Fibroblast of skin of right quadriceps (primary cell): ENCODE data around the gene GJD3.

Experiments
- DNase-seq: peaks from one replicate; pipeline ENCODE4 v3.0.0-alpha.2; 2013

Gene GJD3

DNA sequence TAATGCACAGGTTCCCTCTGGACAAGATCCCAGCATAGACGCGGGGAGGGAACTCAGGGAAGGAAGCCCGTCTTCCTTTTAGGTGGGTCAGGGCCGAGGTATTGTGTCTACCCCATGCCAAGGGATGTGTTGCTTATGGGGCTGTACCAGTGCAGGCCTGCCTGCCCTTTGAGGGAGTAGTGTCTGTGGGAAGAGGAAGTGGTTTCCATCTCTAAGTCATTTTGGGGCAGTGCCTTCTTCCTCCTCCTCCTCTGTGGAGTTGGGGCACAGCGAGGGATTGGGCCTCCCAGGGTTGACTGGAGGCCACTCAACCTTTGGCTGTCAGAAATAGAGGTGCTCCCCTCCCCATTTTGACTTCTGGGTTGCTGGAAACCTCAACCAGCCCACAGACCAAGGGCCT, 26.5 kb downstream of the GJD3 start:
- no peak for DNase-seq

DNA sequence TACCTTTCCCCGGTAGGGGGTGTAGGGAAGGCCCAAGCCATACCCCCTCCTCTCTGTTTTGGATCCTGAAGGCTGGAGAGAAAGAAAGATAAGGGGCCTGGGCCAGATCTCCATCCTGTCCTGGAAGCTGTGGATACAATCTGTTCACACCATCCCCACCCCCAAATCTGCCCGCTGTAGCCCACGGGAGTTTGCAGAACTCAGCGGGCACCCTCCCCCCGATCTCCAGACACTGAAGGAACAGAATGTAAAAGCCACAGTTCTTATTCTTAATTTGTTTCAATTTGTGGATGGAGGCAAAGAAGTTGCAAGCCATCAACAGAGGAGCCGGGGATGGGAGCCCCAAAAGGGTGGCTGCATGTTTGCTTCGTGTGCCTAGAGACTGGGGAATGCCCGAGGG, 27.2 kb downstream of the GJD3 start:
- DNase-seq, result no peak

DNA sequence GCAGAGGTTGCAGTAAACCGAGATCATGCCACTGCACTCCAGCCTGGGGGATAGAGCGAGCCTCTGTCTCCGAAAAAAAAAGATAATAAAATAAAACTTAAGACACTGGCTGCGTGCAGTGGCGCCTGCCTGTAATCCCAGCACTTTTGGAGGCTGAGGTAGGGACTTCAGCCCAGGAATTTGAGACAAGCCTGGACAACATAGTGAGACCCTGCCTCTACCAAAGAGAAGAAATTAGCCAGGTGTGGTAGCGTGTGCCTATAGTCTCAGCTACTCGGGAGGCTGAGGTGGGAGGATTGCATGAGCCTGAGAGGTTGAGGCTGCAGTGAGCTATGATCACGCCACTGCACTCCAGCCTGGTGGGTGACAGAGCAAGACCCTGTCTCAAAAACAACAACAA, 28.9 kb downstream of the GJD3 start:
- no peak for DNase-seq

DNA sequence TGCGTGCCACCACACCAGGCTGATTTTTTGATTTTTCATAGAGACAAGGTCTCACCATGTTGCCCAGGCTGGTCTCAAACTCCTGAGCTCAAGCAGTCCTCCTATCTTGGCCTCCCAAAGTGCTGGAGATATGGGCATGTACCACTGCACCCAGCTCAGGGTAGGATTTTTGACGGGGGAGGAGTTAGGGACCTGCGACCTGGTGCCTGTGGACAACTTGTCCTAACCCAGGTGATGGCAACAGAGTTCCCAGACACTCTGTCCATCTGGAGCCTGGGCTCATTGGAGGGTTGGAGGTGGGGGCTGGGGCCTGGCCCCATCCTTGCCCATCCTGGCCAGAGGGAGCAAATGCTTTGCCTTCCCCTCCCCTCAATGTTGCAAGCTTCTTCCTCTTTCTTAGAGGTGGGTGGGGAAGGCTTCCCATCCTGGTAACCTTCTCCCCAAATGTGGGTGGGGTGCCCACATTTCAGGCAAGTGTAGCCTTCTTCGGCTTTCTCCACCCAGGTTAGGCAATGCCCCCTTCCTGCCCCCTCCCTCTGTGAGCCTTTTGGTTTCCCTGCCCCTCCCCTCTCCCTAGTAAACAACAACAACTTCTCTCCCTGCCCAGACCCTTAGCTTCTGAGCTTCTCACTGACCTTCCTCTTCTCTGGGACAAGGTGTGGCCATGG, 30.6 kb downstream of the GJD3 start:
- DNase-seq, result no peak

DNA sequence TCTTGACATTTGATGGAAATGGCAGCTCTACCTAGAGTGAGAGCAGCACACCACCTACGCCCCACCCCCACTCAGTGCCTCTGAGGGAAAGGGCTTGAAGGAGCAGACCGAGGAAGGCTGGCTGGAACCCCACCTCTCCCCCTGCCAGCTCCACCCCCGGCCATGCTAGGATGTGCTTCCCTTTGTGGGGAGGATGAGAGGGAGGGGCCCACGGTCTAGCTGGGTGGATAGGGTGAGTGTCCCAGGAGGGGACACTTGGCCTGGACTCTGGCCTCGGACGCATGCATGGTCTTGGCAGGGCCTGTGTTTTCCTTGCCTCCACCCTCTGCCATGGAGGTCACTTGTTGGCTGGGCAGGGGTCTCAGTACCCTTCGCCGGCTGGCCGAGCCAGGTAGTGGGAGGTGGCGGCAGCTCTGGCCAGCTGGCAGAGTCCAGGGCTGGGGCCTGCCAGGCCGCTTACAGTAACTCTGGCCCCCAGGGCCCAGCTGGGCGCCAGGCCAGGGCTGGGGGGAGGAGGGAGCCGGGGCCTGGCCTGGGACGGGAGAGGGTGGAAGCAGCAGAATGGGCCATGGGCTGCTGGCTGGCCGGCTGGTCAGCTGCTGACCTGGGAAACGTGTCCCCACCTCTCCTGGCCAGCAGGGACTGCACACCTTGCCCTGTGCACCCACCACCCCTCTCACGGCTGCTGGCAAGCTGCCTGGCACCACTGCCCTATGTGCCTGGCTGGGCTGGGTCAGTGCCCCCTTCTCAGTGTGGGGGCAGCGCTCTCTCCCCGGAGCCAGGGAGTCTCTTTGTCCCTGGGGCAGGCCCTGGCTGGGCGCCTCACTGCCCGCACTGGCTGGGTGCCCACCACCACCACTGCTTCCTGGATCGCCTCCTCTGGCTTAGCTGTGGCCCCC, 32.5 kb downstream of the GJD3 start:
- DNase-seq, result no peak

DNA sequence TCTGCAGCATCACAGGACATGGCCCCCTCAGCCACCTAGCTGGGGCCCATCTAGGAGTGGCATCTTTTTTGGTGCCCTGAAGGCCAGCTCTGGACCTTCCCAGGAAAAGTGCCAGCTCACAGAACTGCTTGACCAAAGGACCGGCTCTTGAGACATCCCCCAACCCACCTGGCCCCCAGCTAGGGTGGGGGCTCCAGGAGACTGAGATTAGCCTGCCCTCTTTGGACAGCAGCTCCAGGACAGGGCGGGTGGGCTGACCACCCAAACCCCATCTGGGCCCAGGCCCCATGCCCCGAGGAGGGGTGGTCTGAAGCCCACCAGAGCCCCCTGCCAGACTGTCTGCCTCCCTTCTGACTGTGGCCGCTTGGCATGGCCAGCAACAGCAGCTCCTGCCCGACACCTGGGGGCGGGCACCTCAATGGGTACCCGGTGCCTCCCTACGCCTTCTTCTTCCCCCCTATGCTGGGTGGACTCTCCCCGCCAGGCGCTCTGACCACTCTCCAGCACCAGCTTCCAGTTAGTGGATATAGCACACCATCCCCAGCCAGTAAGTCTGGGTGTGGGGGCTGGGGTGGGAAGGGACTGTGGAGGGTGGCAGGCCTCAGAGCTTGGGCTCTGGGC, 33.6 kb downstream of the GJD3 start:
- no peak for DNase-seq

DNA sequence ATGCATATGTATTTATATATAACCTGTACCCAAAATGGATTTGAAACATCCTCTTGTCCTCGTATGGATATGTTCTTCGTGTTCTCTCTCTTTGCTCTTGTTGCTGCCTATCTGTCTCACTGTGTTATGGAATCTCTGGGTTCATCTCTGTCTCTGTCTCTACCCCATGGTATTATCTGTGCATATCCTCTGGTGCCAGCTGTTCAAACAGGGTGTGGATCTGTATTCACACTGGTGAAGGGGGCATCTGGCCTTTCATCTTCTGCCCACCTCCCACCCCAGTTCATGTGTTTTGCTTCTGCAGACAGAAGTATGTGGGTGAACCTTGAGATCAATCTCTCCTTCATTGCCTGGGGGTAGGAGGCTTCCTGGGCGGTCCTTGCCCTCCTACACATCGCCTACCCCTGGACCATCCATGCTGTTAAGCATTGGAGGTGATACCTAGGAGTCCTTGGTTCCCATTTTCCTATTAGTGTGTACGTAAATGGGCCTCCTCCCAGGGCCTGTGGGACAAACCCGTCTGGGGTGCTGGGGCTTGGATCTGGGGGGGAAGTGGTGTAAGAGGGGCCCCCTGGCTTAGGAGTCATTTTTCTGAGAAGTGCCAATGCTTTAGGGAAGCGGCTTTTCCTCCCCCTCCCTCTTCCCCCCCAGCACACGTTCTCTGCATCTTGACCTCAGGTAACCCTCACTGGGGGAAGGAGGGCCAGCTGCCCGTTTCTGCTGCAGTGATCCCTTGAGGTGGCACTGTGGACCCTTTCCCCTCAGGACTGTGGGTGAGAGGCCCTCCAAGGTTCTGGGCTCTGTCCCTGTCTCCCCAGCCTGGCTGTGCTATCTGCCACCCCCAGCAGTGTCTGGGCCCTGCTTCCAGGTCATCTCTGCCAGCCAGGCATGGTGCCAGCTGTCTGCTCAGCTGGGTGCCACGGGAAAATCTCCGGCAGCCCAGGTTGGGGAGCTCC, 34.4 kb downstream of the GJD3 start:
- DNase-seq, result no peak

DNA sequence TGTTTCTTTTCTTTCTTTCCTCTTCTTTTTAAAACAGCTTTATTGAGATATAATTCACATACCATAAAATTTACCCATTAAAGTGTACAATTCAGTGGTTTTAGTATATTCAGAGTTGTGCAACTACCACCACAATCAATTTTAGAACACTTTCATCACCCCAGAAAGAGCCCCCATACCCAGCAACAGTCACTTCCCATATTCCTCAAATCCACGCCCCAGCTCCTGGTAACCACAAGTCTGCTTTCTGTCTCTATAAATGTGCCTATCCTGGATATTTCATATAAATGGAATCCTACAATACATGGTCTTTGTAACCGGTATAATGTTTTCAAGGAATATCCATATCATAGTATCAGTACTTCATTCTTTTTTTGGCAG, 36.2 kb downstream of the GJD3 start:
- peak; percentile 49 for DNase-seq

DNA sequence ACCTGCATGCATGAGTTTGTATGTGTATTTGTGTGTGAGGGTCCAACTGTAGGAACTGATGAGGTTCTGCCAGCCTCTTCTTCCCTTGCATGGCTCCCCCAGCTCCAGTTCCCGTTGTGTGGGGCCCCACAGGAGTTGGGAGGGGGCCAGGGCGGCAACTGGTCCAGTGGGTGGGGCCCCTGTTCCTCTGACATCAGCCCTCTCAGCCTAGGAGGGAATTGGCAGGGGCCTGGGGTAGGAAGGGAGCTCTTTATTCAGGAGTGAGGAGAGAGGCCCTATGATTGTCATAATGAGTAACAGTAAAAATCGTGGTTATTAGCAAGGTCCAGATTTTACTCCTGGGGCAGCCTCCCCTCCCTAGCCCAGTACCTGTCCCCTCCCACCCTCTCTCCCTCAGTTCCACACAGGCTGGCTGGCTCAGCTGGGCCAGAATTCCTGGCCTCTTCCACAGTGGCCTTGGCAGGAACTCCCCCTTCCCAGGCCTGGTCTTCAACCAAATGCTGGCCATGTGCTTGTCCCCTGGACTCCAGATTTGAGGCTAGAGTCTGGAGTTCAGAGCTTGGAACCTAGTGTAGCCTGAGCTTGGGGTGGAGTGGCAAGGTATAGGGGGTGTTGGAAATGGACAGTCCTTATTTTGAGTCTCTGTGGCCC, 36.7 kb downstream of the GJD3 start:
- no peak for DNase-seq

DNA sequence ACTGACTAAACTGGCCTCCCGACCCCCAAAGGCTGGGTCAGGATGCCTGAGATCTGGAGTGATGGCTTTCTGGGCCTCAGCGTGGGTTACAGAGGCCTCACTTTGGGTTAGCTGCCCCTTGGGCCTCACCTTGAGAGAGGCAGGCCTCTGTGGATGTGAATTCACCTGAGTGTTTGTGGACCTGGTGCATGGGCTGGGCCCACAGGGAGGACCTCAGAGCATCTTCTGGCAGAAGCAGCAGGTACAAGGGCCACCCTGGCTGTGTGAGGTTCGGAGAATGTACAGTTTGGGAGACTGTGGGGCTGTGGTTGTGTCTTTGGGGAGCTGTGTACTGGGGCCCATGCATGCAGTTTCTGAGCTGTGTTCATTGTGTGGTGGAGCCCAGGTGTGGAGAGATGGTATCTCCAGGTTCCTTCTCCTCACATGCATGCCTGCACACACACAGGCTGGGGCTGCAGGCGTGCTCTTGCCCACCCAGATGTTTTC, 37.2 kb downstream of the GJD3 start:
- DNase-seq, result no peak

DNA sequence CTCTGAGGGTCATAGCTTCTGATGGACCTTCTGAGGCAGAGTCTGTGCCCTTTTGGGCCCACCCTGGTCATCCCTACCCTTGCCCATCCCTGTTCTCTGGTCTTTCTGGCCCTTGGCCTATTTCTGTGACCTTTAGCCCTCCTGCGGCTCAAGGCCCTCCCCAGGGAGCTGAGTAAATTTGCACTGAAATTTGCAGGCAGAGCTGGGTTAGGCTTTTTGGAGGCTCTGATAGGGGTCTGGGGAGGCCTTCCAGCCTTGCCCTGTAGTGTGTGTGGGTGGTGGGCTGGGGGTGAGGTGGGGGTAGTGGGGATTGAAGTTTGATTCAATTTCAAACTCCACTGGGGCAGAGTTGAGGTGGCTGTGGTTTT, 37.7 kb downstream of the GJD3 start:
- no peak for DNase-seq

DNA sequence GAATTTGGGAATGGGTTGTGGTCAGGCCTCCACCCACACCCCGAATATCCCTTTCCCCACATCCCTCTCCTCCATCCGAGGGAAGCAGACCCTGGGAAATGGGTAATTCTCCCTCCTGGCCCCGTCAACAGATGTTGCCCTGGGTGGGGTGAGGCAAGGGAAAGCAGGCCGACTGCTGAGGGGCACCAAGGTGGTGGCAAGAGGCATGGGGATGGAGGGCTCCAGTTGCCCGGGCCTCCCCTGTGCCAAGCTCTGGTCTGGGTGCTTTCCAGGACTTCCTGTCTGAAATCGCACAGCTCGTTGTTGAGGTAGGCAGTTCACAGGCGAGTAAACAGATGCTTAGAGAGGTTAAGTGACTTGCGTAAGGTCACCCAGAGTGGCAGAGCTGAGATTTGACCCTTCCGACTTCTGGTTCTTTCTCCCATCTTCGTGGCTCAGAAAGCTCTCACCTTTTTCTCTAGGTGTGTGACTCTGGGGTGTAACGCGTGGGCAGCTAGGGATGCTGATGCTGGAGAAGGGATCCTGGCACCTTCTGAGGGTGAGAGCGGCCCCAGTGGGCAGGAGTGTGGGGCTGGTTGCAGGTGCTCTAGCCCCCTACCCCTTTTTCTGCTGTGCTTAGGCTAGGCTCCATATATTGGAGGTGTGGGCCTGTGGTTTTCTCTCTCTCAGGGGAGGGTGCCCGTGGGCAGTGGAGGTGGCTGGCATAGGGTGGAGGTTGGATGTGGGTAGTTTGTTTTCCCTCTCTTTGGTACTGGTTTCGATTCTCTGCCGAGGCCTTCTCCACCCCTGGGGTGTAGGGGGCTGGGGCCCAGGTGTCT, 38.3 kb downstream of the GJD3 start:
- no peak for DNase-seq

DNA sequence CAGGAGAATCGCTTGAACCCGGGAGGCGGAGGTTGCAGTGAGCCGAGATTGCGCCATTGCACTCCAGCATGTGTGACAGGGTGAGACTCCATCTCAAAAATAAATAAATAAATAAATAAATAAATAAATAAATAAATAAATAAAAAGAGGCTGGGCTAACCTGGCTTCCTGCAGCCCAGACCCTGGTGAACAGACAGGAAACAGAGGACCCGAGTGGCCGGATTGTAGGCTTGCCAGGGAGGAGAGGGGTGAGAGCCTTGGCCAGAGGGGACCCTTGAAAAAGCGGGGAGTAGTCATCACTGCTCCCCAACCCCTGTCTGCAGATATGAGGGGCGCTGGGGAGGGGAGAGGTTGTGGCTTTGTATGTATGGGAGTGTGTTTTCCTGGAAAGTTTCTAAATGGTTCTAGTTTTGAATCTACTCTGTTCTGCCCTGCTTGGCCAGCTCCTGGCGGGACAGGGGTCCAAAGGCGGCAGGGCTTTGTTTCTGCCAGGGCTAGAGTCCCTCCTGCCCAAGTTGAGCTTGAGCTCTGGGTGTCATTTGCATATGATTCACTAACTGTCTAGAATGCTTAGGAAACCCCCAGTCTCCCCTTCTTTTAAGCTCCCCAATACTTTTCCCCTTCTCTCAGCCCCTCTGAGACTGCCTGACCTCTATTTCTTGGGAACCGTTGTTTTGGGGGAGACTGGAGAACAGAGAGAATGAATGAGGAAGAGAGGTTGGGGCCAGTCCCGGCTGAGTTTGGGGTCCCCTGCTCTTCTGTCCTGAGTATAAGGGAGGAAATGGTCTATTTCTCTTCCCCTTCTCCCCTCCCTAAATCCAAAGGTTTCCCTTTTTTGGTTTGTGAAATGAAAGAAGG, 39.2 kb downstream of the GJD3 start:
- no peak for DNase-seq

DNA sequence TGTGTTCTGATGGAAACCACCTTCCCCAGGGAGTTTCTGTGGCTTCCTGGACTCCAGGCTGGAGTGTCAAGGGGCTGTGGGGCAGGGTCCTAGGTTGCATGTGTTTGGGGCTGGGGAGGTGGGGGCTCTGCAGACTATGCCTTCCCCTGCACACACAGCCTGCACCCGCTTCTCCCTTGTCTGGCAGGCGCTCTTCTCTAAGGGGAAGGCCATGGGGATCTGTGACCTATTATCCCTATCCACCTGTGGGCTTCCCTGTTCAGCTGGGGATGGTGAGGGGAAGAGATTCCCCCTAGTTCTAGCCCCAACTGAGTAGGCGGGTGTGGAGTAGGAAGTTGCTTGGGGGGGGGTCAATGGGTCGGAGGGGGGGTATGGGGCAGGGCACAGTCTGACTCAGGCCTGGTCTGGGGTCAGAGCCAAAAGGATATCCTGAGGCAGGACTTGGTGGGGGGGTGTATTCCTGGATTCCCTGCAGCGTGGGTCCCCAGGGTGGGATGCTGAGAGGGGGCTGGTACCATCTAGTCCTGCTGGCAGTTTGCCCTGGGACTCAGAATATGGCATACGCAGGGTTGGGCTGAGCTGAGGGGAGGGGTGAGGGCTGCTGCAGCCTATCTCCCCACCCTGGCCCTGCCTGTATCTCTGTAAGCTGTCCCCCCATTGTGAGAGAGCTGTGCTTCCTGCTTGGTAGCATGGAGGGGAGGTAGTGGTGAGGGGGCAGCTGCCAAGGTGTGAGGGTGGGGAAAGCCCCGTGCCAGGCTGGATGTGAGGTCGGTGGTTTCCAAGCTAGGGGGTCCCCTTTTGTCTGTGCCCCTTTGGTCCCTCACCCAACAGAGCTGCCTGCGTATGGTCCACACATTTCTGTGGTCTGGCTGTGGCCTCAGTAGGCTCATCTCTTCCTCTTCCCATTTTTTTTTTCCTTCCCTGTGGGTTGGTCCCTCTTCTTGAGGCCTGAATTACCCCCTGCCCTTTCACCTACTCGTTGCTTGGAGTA, 40.9 kb downstream of the GJD3 start:
- DNase-seq, result peak; percentile 73

DNA sequence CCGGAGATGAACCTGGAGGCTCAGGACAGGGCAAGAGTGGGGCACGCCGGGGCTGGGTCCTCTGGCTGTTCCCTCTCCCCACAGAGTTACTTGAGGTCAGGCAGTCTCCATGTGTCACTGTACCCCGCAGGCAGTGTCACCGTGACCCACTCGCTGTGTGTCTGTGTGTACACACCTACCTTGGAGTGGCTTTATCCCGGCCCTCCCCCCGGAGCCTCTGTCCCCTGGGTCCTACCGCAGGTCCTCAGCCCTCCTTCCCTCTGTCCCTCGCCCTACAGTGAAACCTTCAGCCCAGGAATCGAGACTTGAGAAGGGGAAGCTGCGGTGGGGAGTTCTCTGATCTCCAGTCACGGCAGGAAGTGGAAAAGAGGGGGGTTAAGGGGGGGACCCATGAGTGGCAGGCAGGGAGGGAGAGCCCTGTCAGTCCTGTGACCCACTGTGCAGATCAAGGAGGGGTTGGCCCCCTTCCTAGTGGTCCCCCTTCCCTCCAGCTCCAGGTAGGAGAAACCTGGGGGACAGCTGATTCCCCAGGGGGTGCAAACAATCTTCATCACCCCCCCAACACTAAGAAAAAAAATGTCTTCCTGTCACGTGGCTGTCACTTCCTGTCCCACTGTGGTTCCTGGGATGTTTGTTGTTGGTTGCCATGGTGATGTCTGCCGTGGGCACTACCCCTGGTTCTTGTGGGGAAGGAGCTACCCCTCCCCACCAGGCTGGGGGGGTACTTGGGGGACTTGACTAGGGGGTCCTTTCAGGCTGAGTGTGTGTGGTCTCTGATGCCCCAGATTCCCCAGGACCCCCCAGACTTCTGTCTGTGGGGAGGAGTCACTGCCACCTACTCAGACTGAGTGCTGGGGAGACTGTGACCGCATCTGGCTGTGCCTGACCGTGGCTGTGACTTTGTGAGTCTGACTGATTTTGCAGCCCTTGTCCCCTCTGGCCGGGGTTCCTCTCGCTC, 41.9 kb downstream of the GJD3 start:
- DNase-seq, result peak; percentile 85

DNA sequence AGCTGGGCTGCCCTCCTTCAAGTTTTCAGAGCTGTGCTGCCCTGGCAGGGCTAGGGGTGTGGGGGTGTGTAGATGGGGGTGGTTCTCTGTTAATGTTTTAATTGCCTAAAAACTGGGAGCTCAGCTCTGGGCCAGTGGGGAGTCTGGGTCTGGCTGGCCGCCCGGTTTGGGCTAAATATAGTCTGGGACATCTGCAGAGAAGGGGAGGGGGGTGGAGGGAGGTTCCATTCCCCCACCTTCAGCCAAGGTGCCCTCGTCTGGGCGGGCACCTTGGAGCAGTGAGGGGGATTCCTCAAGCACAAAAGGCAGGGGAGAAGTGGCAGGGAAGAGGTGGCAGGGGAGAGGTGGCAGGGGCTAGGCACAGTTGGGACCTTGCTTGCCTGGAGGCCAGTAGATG, 42.6 kb downstream of the GJD3 start:
- no peak for DNase-seq

DNA sequence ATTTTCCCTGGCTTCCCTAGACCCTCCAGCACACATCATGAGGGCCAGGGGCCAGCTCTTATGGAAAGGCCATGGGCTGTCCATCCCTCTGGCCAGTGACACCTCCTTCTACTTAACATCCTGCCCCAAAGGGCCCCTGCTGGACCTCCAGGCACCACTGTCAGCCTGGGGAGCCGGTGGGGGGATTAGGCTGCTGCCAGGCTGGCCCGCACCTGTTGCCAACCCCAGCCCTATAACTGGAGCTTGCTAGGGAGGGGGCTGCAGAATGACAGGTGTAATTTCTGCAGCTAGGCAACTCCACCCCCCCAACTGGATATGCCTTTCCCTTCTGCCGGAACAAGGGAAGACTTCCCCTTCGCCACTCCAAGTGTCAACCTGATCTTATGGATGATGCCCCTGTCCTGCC, 43.0 kb downstream of the GJD3 start:
- DNase-seq, result no peak
